GM12891 (cell line): ENCODE results near the gene ZC3HAV1L. TPM values are rescaled to one million over a fixed set of nuclear protein-coding genes. Genes with fewer than 3 reads are reported as not detected.
"Not testable (repeated sequence)": the region's sequence is repeated elsewhere in the genome, so short reads cannot be mapped to it uniquely, and the experiment has no call there.

Experiments used
- DNase-seq: peaks from one replicate; pipeline ENCODE4 v3.0.0; 2011; ENCODE audit warnings: low spot score; ENCODE audit not compliant: insufficient read length
- FAIRE-seq: peaks from 2 replicates; lab custom pipeline; 2011; peaks lifted over from hg19 to GRCh38; lab: Jason Lieb, UNC
- PAX5 ChIP-seq: IDR thresholded peaks from 2 replicates; pipeline ENCODE4 v1.6.1; 2011; ENCODE audit warnings: low read length, moderate library complexity, mild to moderate bottlenecking; ENCODE audit not compliant: insufficient read depth, severe bottlenecking
- POLR2A ChIP-seq: IDR thresholded peaks from 2 replicates; pipeline ENCODE4 v1.6.1; 2011; ENCODE audit warnings: low read depth, low read length, control low read depth
- POLR2AphosphoS5 ChIP-seq: IDR thresholded peaks from 2 replicates; pipeline ENCODE4 v1.6.1; 2011; ENCODE audit warnings: low read depth, low read length, control low read depth
- POU2F2 ChIP-seq: IDR thresholded peaks from 2 replicates; pipeline ENCODE4 v1.6.1; 2011; ENCODE audit warnings: low read depth, mild to moderate bottlenecking, control low read depth, low read length, moderate library complexity
- SPI1 ChIP-seq: IDR thresholded peaks from 2 replicates; pipeline ENCODE4 v1.6.1; 2011; ENCODE audit warnings: low read depth, low read length, control low read depth
- TAF1 ChIP-seq: IDR thresholded peaks from 2 replicates; pipeline ENCODE4 v1.6.1; 2011; ENCODE audit warnings: low read depth, low read length, control low read depth
- polyA plus RNA-seq: library from polyadenylated mRNA; unstranded; fragments of >200 nt; gene quantifications from one replicate; pipeline ENCODE4 v1.2.1, GENCODE V29; 2012; ENCODE audit warnings: low read depth, missing spikeins, inconsistent platforms; ENCODE audit not compliant: missing spikeins

Gene ZC3HAV1L
- polyA plus RNA-seq: 3.1 TPM

GRCh38 chr7:139035586-139036353 is at the start of gene ZC3HAV1L:
ZC3HAV1L (minus strand) TSS chr7:139036042; CDS start chr7:139036017, 25 bp downstream.
- FAIRE-seq (peak; percentile 74), DNase-seq (peak; percentile 79)
- TF ChIP-seq POLR2A (peak; percentile 70), SPI1 (no peak), TAF1 (no peak), POU2F2 (peak; percentile 6; the same call in 1 of the 2 replicates), PAX5 (no peak), POLR2AphosphoS5 (no peak)

GRCh38 chr7:139084709-139085108 is 48.9 kb upstream of the ZC3HAV1L start:
- TF ChIP-seq PAX5 (no peak), POLR2AphosphoS5 (no peak), POLR2A (no peak), TAF1 (no peak), POU2F2 (no peak), SPI1 (no peak)
- DNase-seq: no peak
- no peak for FAIRE-seq

- no peak for FAIRE-seq
These were observed 45.7 kb upstream of the ZC3HAV1L start for GRCh38 chr7:139081584-139081983.

GRCh38 chr7:139080905-139081304 is 45.1 kb upstream of the ZC3HAV1L start:
- DNase-seq (no peak), FAIRE-seq (no peak)

More at GRCh38 chr7:139081584-139081983, 45.7 kb upstream of the ZC3HAV1L start:
- DNase-seq: no peak
- no peak for TF ChIP-seq SPI1

GRCh38 chr7:139079861-139080260 is 44.0 kb upstream of the ZC3HAV1L start:
- TF ChIP-seq PAX5: no peak
- no peak for TF ChIP-seq SPI1
- TF ChIP-seq POLR2AphosphoS5: no peak
- no peak for TF ChIP-seq POLR2A
- no peak for TF ChIP-seq POU2F2
- no peak for TF ChIP-seq TAF1
- no peak for FAIRE-seq
- no peak for DNase-seq

More at GRCh38 chr7:139080905-139081304, 45.1 kb upstream of the ZC3HAV1L start:
- TF ChIP-seq POU2F2 (no peak), POLR2A (no peak), POLR2AphosphoS5 (no peak), SPI1 (no peak), PAX5 (no peak), TAF1 (no peak)

- FAIRE-seq: no peak
- no peak for TF ChIP-seq POU2F2
- TF ChIP-seq SPI1: no peak
- TF ChIP-seq POLR2A: no peak
- no peak for TF ChIP-seq TAF1
- no peak for TF ChIP-seq PAX5
- no peak for TF ChIP-seq POLR2AphosphoS5
- DNase-seq: no peak
These were observed 43.1 kb upstream of the ZC3HAV1L start for GRCh38 chr7:139078911-139079310.

- TF ChIP-seq POU2F2: no peak
- TF ChIP-seq PAX5: no peak
- TF ChIP-seq SPI1: no peak
- TF ChIP-seq POLR2A: no peak
- no peak for TF ChIP-seq TAF1
- TF ChIP-seq POLR2AphosphoS5: no peak
- DNase-seq (no peak), FAIRE-seq (no peak)
These were observed 42.6 kb upstream of the ZC3HAV1L start for GRCh38 chr7:139078399-139078798.

GRCh38 chr7:139077706-139078105 is 41.9 kb upstream of the ZC3HAV1L start:
- DNase-seq, FAIRE-seq: not testable (repeated sequence)

GRCh38 chr7:139075871-139076686 is 40.2 kb upstream of the ZC3HAV1L start:
- FAIRE-seq (no peak), DNase-seq (no peak)
- TF ChIP-seq TAF1 (no peak), POLR2AphosphoS5 (no peak), PAX5 (no peak), POLR2A (no peak), SPI1 (no peak), POU2F2 (no peak)
